Retinal pigment epithelial cell (primary cell): ENCODE results near the gene KCNK13.

Experiments
- DNase-seq: peaks from one replicate; pipeline ENCODE4 v3.0.0-alpha.2; 2010; ENCODE audit warnings: low read depth
- H3K4me3 ChIP-seq: 2 replicates; pipeline ENCODE4 v1.5.1; 2011; ENCODE audit warnings: mild to moderate bottlenecking, low read length, control low read depth, moderate library complexity
- CTCF ChIP-seq: conservative IDR thresholded peaks from 2 replicates; pipeline ENCODE4 v1.5.1; 2011; ENCODE audit warnings: low read depth, low read length, control low read depth, inconsistent platforms

KCNK13 gene

DNA sequence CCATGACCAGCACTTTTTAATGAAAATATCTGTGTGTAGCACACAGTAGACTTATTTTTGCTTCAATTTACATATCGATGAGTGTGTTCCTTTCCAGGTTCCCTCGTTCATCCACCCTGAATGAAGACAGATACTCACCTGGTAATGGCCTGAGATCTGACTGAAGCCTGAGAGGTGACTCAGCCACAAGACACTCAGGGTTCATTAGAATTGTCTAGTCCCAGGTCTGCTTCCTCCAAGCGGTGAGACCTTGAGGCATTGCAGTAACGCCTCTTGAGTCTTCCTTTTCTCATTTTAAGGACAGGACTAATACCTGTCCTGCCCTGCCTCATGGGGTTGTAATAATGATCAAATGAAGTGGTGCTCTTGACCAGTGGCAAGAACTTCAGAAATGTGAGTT lies 11.5 kb upstream of the KCNK13 start:
- no peak overlapping the region for H3K4me3 ChIP-seq
- no peak for TF ChIP-seq CTCF
- no peak for DNase-seq

DNA sequence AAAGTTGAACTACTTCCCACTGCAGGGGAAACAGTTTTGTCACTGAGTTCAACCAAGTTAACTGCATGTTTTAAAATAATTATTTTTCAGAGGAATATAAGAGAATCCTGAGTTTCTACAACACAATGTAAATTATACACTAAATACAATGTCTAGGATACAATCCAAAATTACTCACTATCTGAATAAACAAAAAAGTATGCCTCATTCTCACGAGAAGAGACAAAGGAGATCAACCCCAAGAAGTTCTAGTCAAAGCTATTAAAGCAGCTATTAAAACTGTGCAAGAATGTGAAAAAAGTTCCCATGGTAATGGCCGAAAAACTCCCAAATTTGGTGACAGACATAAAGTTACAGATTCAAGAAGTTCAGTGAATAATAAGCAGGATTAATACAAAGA lies 8.8 kb upstream of the KCNK13 start:
- no peak overlapping the region for H3K4me3 ChIP-seq
- TF ChIP-seq CTCF, result no peak
- DNase-seq, result no peak

DNA sequence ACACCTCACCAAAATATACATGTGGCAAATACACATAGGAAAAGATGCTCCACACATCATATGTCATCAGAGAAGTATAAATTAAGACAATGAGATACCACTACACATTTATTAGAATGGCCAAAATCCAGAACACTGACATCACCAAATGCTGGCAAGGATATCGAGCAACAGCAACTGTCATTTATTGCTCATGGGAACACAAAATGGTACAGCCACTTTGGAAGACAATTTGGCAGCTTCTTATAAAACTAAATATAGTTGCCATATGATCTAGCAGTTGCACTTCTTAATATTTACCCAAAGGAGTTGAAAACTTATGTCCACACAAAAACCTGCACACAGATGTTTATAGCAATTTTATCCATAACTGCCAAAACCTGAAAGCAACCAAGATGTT lies 7.0 kb upstream of the KCNK13 start:
- no peak for TF ChIP-seq CTCF
- DNase-seq, result no peak
- no peak overlapping the region for H3K4me3 ChIP-seq

GRCh38 chr14:90056826-90057225 lies 5.0 kb upstream of the KCNK13 start:
- TF ChIP-seq CTCF, result no peak
- DNase-seq, result no peak
- H3K4me3 ChIP-seq, result no peak overlapping the region

DNA sequence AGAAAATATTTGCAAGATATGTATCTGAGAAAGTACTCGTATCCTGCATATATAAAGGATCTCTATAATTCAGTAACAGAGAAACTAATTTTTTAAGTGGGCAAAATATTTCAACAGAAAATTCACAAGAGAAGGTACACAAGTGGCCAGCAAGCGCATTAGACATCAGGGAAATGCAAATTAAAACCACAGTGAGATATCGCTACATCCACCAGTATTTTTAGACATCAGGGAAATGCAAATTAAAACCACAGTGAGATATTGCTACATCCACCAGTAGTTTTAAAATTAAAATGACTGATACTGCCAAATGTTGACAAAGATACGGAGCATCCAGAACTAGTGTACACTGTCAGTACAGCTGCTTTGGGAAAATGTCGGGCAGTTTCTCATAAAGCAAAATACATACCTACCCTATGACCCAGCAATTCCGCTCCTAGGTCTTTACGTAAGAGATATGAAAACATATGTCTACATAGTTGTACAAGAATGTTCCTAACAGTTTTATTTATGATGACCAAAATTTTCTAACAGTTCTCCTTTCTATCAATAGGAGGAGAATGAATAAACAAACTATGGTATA lies 2.8 kb upstream of the KCNK13 start:
- H3K4me3 ChIP-seq, result no peak overlapping the region
- no peak for DNase-seq
- no peak for TF ChIP-seq CTCF

DNA sequence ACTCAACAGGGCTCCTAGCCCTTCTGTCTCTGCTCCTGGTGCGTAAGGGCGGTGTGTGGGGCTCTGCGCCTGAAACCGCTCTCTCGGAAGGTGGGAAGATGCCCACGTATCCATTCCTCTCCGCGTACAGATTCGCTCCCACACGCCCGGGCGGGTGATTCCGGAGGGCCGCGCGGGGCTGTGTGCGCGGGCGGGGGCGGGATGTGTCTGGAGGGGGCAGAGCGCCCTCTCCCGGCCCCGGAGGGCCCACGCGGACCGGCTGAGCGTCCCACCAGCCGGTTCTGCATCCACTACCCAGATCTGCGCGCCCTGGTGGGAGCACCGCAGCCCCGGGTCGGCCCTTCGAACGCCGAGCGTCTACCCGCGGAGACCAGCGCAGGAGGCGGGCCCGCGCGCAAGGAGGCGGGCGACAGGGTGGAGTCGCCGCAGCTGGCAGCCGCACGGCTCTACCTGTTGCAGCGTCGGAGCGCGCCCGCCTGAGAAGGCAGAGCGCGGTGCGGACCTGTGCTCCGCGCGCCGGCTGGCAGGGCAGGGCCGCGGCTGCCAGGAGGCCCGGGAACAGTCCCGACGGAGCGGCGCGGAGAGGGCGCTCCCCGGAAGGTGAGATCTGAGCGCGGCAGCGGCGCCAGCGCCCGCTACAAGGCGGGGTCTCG lies 1.4 kb upstream of the KCNK13 start:
- no peak for DNase-seq
- H3K4me3 ChIP-seq, result peak overlapping the region; percentile 59
- TF ChIP-seq CTCF, result peak; percentile 71

DNA sequence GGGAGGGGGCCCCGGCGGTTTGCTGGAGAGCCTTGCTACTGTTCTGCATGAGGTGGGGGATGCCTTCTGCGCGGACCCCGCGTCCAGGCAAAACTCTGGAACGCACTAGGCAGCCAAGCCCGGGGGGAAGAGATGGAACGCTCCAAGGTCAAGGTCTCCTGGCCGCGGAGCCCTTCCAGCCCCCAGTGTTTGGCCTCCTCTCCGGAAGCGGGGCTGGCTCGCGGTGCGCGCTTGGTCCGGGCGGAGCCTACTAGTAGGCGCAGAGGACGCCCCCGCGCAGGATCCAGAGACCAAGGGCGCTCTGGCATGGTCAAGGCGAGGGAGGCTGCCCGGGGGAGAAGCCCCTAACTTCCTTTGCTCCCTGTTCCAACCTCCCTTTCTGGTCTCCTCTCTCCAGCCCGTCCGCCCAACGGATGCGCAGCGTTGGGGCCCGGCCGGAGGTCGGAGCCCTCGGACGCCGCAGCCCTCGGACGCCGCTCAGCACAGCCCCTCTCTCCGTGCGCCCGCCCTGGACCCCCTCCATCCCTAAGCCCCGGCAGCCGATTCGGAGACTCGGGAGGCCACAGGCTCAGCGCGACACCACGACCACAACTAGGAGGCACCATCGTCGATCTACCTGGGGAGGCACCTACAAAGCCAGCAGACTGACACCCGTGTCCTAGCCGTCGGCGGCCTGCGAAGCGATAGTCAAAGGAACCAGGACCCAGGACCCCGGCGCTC lies 669 bp upstream of the KCNK13 start:
- TF ChIP-seq CTCF, result no peak
- no peak for DNase-seq
- H3K4me3 ChIP-seq, result peak overlapping the region; percentile 39
